Stomach (tissue), 9 donors: ENCODE data around the gene SYCN. TPM values are rescaled to one million over a fixed set of nuclear protein-coding genes. Genes with fewer than 3 reads are reported as not detected.
"Not testable (repeated sequence)": the region's sequence is repeated elsewhere in the genome, so short reads cannot be mapped to it uniquely, and the experiment has no call there.

Source experiments
- DNase-seq, 2 donors: peaks; one replicate each; pipeline versions ENCODE4 v3.0.0 to v3.0.0-alpha.2; 2013 to 2019
- H3K27ac ChIP-seq, 5 donors: fragments of 200-600 bp in 4 of 5; sonication (generic) in 4 of 5; one replicate each; pipeline ENCODE4 v1.5.1; 2013 to 2019; ENCODE audit warnings: mild to moderate bottlenecking in 1 of 5, moderate library complexity in 1 of 5
- H3K27me3 ChIP-seq, 3 donors: fragments of 200-600 bp; sonication (generic); one replicate each; pipeline ENCODE4 v1.5.1; 2017 to 2019; ENCODE audit warnings: mixed run types in 1 of 3
- H3K36me3 ChIP-seq, 4 donors: fragments of 200-600 bp; sonication (generic); 1 replicate in 3 of 4; 2 replicates in 1 of 4; pipeline ENCODE4 v1.5.1; 2016 to 2019
- H3K4me1 ChIP-seq, 4 donors: fragments of 200-600 bp; sonication (generic); one replicate each; pipeline ENCODE4 v1.5.1; 2016 to 2019
- H3K4me3 ChIP-seq, 4 donors: fragments of 200-600 bp; sonication (generic) in 3 of 4; one replicate each; pipeline ENCODE4 v1.5.1; 2016 to 2019; ENCODE audit warnings: mild to moderate bottlenecking in 1 of 4
- H3K9me3 ChIP-seq, 4 donors: fragments of 200-600 bp; sonication (generic); one replicate each; pipeline ENCODE4 v1.5.1; 2016 to 2019
- CTCF ChIP-seq, 7 experiments: fragments of 450-650 bp in 4 of 7; fragments of 200-600 bp in 3 of 7; sonication (generic) in 3 of 7; IDR thresholded peaks; one replicate each; pipeline ENCODE4 v1.5.1; 2016 to 2019; ENCODE audit warnings: antibody characterized with exemption in 7 of 7, control low read depth in 2 of 7, mild to moderate bottlenecking in 1 of 7
- EP300 ChIP-seq: sonication (generic); formaldehyde crosslinking; IDR thresholded peaks from one replicate; pipeline ENCODE4 v1.6.1; 2017; ENCODE audit warnings: antibody characterized with exemption
- POLR2A ChIP-seq, 4 donors: fragments of 450-650 bp; IDR thresholded peaks; one replicate each; pipeline ENCODE4 v1.6.1; 2016; ENCODE audit warnings: antibody characterized with exemption in 4 of 4, control low read depth in 2 of 4, mild to moderate bottlenecking in 1 of 4, moderate library complexity in 1 of 4
- POLR2AphosphoS5 ChIP-seq, 3 donors: sonication (generic); formaldehyde crosslinking; IDR thresholded peaks; one replicate each; pipeline ENCODE4 v1.6.1; 2016; ENCODE audit warnings: antibody characterized with exemption in 3 of 3
- WGBS, 5 donors: extraction: QIAGEN DNeasy Blood & Tissue Kit in 3 of 5; methylation state at CpG; one replicate each; pipeline versions ENCODE4 v1.1.5 to v1.1.7; 2013 to 2018; 5-methylcytosine and 5-hydroxymethylcytosine counted together
- intact Hi-C: fragments of 100-400 bp; cut with DNase I; formaldehyde crosslinking; loops from one replicate; pipeline ENCODE4 v1.15.1; 2023; ENCODE audit warnings: low total_unique reads
- polyA plus RNA-seq, 3 donors: library from polyadenylated mRNA; stranded (reverse); fragments of 200-250 nt; gene quantifications; one replicate each; pipeline ENCODE4 v1.2.3, GENCODE V29; 2013
- total RNA-seq, 5 donors: library from RNA; depleted of rRNA; stranded (reverse); fragments of >200 nt; gene quantifications; one replicate each; pipeline versions ENCODE4 v1.1.0 to v1.2.3, GENCODE V29; 2014 to 2016
- donor health status: healthy with polysubstance abuse.
- donor health status: Bipolar disorder and iron deficiency.
- donor health status: healthy.

The SYCN gene
- total and polyA plus RNA-seq, 8 donors, result 0.65 to 1.9 TPM; not detected in 6

GRCh38 chr19:39251081-39251480 is 47.0 kb upstream of the SYCN start:
- intact Hi-C loops, result no loop called here
- H3K4me1 ChIP-seq, result peaks cover 11 to 17% (median 12%) of the 10 kb centered on the region in 4 donors
- peaks cover 19 to 58% (median 30%) of the 10 kb centered on the region in 3 donors for H3K27me3 ChIP-seq
- no peaks in the 10 kb centered on the region for H3K36me3 ChIP-seq
- H3K4me3 ChIP-seq, result no peak overlapping the region
- TF ChIP-seq POLR2A (IDR thresholded peaks at IDR 0.05), result no peak
- no peak for TF ChIP-seq POLR2AphosphoS5 (IDR thresholded peaks at IDR 0.05)
- TF ChIP-seq EP300, result no peak
- TF ChIP-seq CTCF (IDR thresholded peaks at IDR 0.05), result no peak
- no peaks in the 10 kb centered on the region for H3K9me3 ChIP-seq
- no peak overlapping the region for H3K27ac ChIP-seq
- DNase-seq, result no peak
- 37 to 53% (median 46%) methylated on average over 5 of the region's 5 CpGs for WGBS, 5 donors

GRCh38 chr19:39248806-39249205 is 44.7 kb upstream of the SYCN start, which contains the start of gene IFNL4:
IFNL4 (minus strand) TSS chr19:39248856.
- 70 to 80% (median 73%) methylated on average over 10 to 13 of the region's 13 CpGs for WGBS, 5 donors
- peak within 1 kb of the TSS in 3 of 4 donors; percentile 12 to 41 (median 19) for H3K4me3 ChIP-seq
- no peak within 1 kb of the TSS for H3K27ac ChIP-seq
- TF ChIP-seq CTCF (IDR thresholded peaks at IDR 0.05), result no peak
- no peak for TF ChIP-seq POLR2A (IDR thresholded peaks at IDR 0.05)
- TF ChIP-seq POLR2AphosphoS5 (IDR thresholded peaks at IDR 0.05), result no peak
- TF ChIP-seq EP300, result no peak
- H3K27me3 ChIP-seq, result peaks cover 19 to 47% (median 30%) of the 10 kb centered on the region in 3 donors
- intact Hi-C loops, result no loop called here
- H3K36me3 ChIP-seq, result no peaks in the 10 kb centered on the region
- no peak for DNase-seq
- peaks cover 11 to 17% (median 12%) of the 10 kb centered on the region in 4 donors for H3K4me1 ChIP-seq
- H3K9me3 ChIP-seq, result no peaks in the 10 kb centered on the region

- Histone ChIP-seq H3K36me3 (no peaks in the 10 kb centered on the region), H3K9me3 (no peaks in the 10 kb centered on the region), H3K27ac (no peak overlapping the region), H3K4me3 (peak overlapping the region in 3 of 4 donors; percentile 12 to 41 (median 19)), H3K27me3 (peaks cover 19 to 55% (median 30%) of the 10 kb centered on the region in 3 donors), H3K4me1 (peaks cover 11 to 17% (median 12%) of the 10 kb centered on the region in 4 donors)
- intact Hi-C loops, result no loop called here
- 17 to 44% (median 21%) methylated on average over 16 to 92 of the region's 92 CpGs for WGBS, 5 donors
- peak in 1 of 2 donors; percentile 56 for DNase-seq
- TF ChIP-seq POLR2AphosphoS5 (IDR thresholded peaks at IDR 0.05) (no peak), EP300 (no peak), POLR2A (IDR thresholded peaks at IDR 0.05) (no peak), CTCF (IDR thresholded peaks at IDR 0.05) (no peak)
These were observed 43.9 kb upstream of the SYCN start for GRCh38 chr19:39247701-39248664.

DNA sequence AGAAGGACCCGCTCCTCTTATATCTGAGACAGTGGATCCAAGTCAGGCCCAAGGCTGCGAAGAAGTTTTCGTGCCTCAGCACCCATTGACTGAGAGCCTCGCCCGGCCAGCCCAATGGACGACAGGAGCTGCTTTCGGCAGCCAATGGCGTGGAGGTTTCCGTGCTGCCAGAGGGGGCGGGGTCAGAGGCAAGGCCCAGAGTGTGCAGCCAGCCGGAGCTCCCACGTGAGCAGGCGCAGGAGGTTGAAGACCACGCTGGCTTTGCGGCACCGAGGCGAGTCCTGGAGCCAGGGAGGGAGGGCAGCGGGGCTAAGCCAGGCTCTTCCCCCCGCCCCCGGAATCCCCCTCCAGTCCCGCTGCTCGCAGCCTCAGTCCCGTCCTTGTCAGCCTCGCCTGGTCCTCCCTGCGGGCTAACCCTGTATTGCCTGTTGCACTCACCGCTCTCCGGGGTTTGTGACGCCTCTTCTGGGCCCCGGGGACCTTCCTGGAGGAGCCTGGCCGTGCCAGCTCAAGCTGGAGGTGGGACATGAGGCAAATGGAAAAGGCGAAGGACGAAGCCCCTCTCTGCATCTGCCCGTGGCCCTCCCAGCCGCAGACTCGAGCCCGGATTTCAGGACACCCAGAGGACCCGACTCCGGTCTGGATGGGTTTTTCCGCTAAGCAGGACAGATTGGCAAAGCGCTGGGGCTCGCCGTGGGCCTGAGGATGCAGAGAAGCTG is 43.0 kb upstream of the SYCN start:
- DNase-seq, result peak in 1 of 2 donors; percentile 67
- H3K27me3 ChIP-seq, result peaks cover 19 to 55% (median 30%) of the 10 kb centered on the region in 3 donors
- H3K4me3 ChIP-seq, result peak overlapping the region in 3 of 4 donors; percentile 12 to 41 (median 19)

GRCh38 chr19:39245166-39245565 is 41.1 kb upstream of the SYCN start:
- no CpG with 5 or more reads among the region's 1 CpG for WGBS, 5 donors

More for the DNA sequence above, 43.0 kb upstream of the SYCN start:
- no peaks in the 10 kb centered on the region for H3K9me3 ChIP-seq
- 26 to 39% (median 30%) methylated on average over 17 to 42 of the region's 42 CpGs for WGBS, 5 donors
- H3K36me3 ChIP-seq, result no peaks in the 10 kb centered on the region
- TF ChIP-seq POLR2A (IDR thresholded peaks at IDR 0.05), result no peak
- no peak for TF ChIP-seq EP300
- no peak for TF ChIP-seq CTCF (IDR thresholded peaks at IDR 0.05)
- TF ChIP-seq POLR2AphosphoS5 (IDR thresholded peaks at IDR 0.05), result no peak
- H3K27ac ChIP-seq, result no peak overlapping the region
- H3K4me1 ChIP-seq, result peaks cover 11 to 17% (median 12%) of the 10 kb centered on the region in 4 donors
- intact Hi-C loops, result no loop called here

GRCh38 chr19:39244410-39245100 is 40.5 kb upstream of the SYCN start, which contains the start of gene IFNL3:
IFNL3 (minus strand) TSS chr19:39245006; CDS start chr19:39244967, 39 bp downstream.
- DNase-seq, H3K27ac ChIP-seq, intact Hi-C loops, H3K9me3 ChIP-seq, H3K4me3 ChIP-seq, H3K36me3 ChIP-seq: not testable (repeated sequence)
- Histone ChIP-seq H3K27me3 (peaks cover 19 to 49% (median 27%) of the 10 kb centered on the region in 3 donors), H3K4me1 (peaks cover 11 to 17% (median 12%) of the 10 kb centered on the region in 4 donors)
- 77 to 86% (median 82%) methylated on average over 4 to 11 of the region's 12 CpGs for WGBS, 5 donors

More at GRCh38 chr19:39245166-39245565, 41.1 kb upstream of the SYCN start:
- H3K27ac ChIP-seq, H3K4me3 ChIP-seq, intact Hi-C loops, H3K36me3 ChIP-seq, H3K9me3 ChIP-seq, DNase-seq: not testable (repeated sequence)
- H3K27me3 ChIP-seq, result peaks cover 19 to 55% (median 30%) of the 10 kb centered on the region in 3 donors
- peaks cover 11 to 17% (median 12%) of the 10 kb centered on the region in 4 donors for H3K4me1 ChIP-seq
